ENCODE measurements around the gene NOD1.

DNA sequence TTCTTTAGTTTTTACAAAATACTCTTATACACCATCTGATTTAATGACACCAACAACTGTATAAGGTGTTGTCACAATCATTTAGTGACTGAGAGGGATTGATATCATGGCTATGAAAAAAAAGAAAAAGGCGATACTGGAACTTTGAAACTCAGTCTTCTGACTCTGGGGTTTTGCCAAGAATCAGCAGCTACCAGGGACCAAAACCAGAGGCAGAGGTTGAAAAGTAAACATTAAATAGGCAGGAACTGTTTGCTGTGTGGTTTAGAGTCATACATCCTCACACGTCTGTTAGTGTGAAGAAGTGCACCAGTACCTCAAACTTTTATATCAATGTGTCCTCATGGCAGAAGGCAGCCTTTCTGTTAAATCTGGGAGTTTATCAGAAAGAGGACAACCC is 46.0 kb upstream of the NOD1 start:
- no peak for TF ChIP-seq POLR2A (IDR thresholded peaks at IDR 0.05)
- TF ChIP-seq, protein P1, sequence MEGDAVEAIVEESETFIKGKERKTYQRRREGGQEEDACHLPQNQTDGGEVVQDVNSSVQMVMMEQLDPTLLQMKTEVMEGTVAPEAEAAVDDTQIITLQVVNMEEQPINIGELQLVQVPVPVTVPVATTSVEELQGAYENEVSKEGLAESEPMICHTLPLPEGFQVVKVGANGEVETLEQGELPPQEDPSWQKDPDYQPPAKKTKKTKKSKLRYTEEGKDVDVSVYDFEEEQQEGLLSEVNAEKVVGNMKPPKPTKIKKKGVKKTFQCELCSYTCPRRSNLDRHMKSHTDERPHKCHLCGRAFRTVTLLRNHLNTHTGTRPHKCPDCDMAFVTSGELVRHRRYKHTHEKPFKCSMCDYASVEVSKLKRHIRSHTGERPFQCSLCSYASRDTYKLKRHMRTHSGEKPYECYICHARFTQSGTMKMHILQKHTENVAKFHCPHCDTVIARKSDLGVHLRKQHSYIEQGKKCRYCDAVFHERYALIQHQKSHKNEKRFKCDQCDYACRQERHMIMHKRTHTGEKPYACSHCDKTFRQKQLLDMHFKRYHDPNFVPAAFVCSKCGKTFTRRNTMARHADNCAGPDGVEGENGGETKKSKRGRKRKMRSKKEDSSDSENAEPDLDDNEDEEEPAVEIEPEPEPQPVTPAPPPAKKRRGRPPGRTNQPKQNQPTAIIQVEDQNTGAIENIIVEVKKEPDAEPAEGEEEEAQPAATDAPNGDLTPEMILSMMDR (IDR thresholded peaks at IDR 0.05): no peak
- no peak for TF ChIP-seq EP300 (IDR thresholded peaks at IDR 0.05; ENCODE audit: low read depth)

Data from transverse colon (tissue), 3 donors.